ENCODE measurements around the gene LRRC46. TPM values are rescaled to one million over a fixed set of nuclear protein-coding genes. Genes with fewer than 3 reads are reported as not detected.

Gene LRRC46
- total and polyA plus RNA-seq, 2 of the 13 experiments (the other 11 are each of a cell fraction or from before 2014, with no cell fraction given): 0.09 TPM

DNA sequence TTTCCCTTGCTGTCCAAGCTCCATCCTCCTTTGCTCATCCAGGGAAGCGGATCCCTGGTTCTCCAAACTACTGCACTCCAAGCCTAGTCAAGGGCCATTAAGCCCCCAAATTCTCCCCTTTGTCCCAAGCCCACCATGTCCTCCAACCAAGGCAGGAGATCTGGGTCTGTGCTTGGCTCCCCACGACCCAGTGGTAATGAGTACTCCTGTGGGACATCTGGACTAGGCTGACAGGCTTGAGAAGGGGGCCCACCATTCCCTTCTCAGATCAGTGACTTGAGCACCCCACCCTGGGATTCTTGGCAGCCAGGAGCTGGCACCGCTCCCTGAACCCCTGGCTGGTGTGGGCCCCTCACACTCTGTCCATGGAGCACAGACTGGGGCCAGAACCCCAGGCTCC lies 27.0 kb upstream of the LRRC46 start:
- 6% methylated on average over 2 of the region's 3 CpGs for WGBS (ENCODE audit: low lambda C conversion rate)
- Histone ChIP-seq H3K79me2 (ENCODE audit: insufficient read depth, low read length) (no peaks in the 10 kb centered on the region), H3K9me3 (ENCODE audit: low read length) (no peaks in the 10 kb centered on the region), H3K36me3 (replicated peaks in 1 of 2; ENCODE audit: control insufficient read depth in 1 of 2, insufficient read depth in 2 of 2, low read length in 2 of 2) (peaks cover 4 to 6% of the 10 kb centered on the region in 2 experiments; a peak in 3 of 5 replicates), H4K20me1 (ENCODE audit: insufficient read depth, low read length) (peaks cover 4% of the 10 kb centered on the region; the same call in 1 of the 2 replicates), H3K27me3 (ENCODE audit: control insufficient read depth in 1 of 2, insufficient read depth in 2 of 2, low read length in 2 of 2) (peaks cover 4 to 16% of the 10 kb centered on the region in 2 experiments; a peak in 3 of 5 replicates), H3K4me2 (ENCODE audit: low read depth, low read length) (no peak overlapping the region), H3K4me3 (replicated peaks in 1 of 3; ENCODE audit: insufficient read depth in 1 of 3, low read depth in 2 of 3, low read length in 3 of 3) (no peak overlapping the region), H3K4me1 (ENCODE audit: insufficient read depth, low read length) (no peaks in the 10 kb centered on the region), H3K9ac (ENCODE audit: insufficient read depth, low read depth, low read length) (no peak overlapping the region), H3K27ac (ENCODE audit: extremely low read length, insufficient read depth, low read length) (no peak overlapping the region), H2AFZ (ENCODE audit: low read length) (no peak overlapping the region)
- ChIA-PET CTCF (ENCODE audit: low intra/inter-chr PET ratio, low total read pairs) (no interaction called here), POLR2A (no interaction called here)
- ATAC-seq (no peak), DNase-seq (ENCODE audit: low spot score) (no peak), FAIRE-seq (no peak)
- TF ChIP-seq ZKSCAN8 (CRISPR knock-in tag; IDR thresholded peaks at IDR 0.05; ENCODE audit: borderline replicate concordance) (no peak), KLF13 (CRISPR knock-in tag; IDR thresholded peaks at IDR 0.05) (no peak), ZMAT3 (CRISPR knock-in tag; conservative IDR thresholded peaks at IDR 0.05) (no peak), ZNF263 (CRISPR knock-in tag; IDR thresholded peaks at IDR 0.05) (no peak)
- TF ChIP-seq, protein P1, sequence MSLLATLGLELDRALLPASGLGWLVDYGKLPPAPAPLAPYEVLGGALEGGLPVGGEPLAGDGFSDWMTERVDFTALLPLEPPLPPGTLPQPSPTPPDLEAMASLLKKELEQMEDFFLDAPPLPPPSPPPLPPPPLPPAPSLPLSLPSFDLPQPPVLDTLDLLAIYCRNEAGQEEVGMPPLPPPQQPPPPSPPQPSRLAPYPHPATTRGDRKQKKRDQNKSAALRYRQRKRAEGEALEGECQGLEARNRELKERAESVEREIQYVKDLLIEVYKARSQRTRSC (CRISPR knock-in tag; IDR thresholded peaks at IDR 0.05; ENCODE audit: low read depth): no peak
- BruUV-seq (replicated peaks): no TSS peak
- intact Hi-C loops (cut with micrococcal nuclease; ENCODE audit: unreplicated experiment): no loop called here
- in situ Hi-C loops (cut with HindIII; ENCODE audit: extremely low pct_ligation_motif_present, low pct_unique_long_range_greater_than_20kb): no loop called here

DNA sequence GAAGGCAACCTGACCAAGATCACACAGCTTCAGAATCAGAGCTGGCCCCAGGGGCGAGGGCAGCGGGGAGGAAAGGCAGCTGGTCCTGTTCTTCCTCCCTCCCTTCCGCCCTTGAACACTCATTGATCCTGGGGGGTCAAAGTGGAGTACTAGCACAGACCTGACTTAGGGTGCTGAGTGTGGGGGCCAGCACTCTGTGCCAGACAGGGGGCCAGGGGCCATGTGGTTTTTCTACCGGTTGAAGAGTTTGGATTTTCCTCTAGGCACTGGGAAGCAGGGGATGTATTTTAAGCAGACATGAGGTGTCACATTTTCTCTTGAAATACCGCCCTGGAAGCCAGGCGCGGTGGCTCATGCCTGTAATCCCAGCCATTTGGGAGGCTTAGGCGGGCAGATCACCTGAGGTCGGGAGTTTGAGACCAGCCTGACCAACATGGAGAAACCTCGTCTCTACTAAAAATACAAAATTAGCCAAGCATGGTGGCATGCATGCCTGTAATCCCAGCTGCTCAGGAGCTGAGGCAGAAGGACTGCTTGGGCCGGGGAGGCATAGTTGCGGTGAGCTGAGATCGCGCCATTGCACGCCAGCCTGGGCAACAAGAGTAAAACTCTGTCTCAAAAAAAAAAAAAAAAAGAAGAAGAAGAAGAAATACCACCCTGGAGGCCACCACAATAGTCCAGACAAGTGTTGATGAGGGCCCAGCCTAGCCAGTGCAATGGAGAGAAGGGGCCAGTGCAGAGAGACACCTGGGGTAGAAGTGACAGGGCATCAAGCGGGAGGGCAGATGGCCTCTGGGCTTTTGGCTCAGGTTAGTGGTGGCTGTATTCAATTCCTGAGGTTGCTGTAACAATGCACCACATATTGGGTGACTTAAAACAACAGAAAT lies 25.2 kb upstream of the LRRC46 start:
- intact Hi-C loops (cut with micrococcal nuclease; ENCODE audit: unreplicated experiment): no loop called here
- in situ Hi-C loops (cut with HindIII; ENCODE audit: extremely low pct_ligation_motif_present, low pct_unique_long_range_greater_than_20kb): no loop called here
- Histone ChIP-seq H3K9me3 (ENCODE audit: low read length) (no peaks in the 10 kb centered on the region), H3K4me2 (ENCODE audit: low read depth, low read length) (no peak overlapping the region), H3K4me1 (ENCODE audit: insufficient read depth, low read length) (peaks cover 12% of the 10 kb centered on the region), H3K4me3 (replicated peaks in 1 of 3; ENCODE audit: insufficient read depth in 1 of 3, low read depth in 2 of 3, low read length in 3 of 3) (no peak overlapping the region), H3K79me2 (ENCODE audit: insufficient read depth, low read length) (no peaks in the 10 kb centered on the region), H3K27ac (ENCODE audit: extremely low read length, insufficient read depth, low read length) (no peak overlapping the region), H3K36me3 (replicated peaks in 1 of 2; ENCODE audit: control insufficient read depth in 1 of 2, insufficient read depth in 2 of 2, low read length in 2 of 2) (peaks cover 4 to 7% of the 10 kb centered on the region in 2 experiments; a peak in 3 of 5 replicates), H4K20me1 (ENCODE audit: insufficient read depth, low read length) (peaks cover 4% of the 10 kb centered on the region; the same call in 1 of the 2 replicates), H2AFZ (ENCODE audit: low read length) (no peak overlapping the region), H3K27me3 (ENCODE audit: control insufficient read depth in 1 of 2, insufficient read depth in 2 of 2, low read length in 2 of 2) (peaks cover 4 to 12% of the 10 kb centered on the region in 2 experiments; a peak in 3 of 5 replicates), H3K9ac (ENCODE audit: insufficient read depth, low read depth, low read length) (no peak overlapping the region)
- POLR2A ChIA-PET: no interaction called here
- WGBS (ENCODE audit: low lambda C conversion rate): 93% methylated on average over 16 of the region's 16 CpGs
- CTCF ChIA-PET (ENCODE audit: low intra/inter-chr PET ratio, low total read pairs): no interaction called here
- no TSS peak for BruUV-seq (replicated peaks)
- no peak for FAIRE-seq
- TF ChIP-seq ZNF768 (CRISPR knock-in tag; IDR thresholded peaks at IDR 0.05): peak; percentile 38; the same call in 1 of the 2 replicates
- TF ChIP-seq LCORL (IDR thresholded peaks at IDR 0.05): no peak
- no peak for TF ChIP-seq LCORL (CRISPR knock-in tag; IDR thresholded peaks at IDR 0.05)
- no peak for DNase-seq (ENCODE audit: low spot score)
- ATAC-seq: no peak

Data from HepG2 (cell line).